C4-2B (cell line): ENCODE data around the gene OR2T10.

Experiments
- ZFX ChIP-seq: fragments of 450-650 bp; IDR thresholded peaks from 2 replicates; pipeline ENCODE4 v1.6.1; 2017
- TF ChIP-seq, protein P1 (sequence below): fragments of 450-650 bp; conservative IDR thresholded peaks from 2 replicates; pipeline ENCODE4 v1.5.1; 2017; ENCODE audit warnings: mild to moderate bottlenecking

DNA sequence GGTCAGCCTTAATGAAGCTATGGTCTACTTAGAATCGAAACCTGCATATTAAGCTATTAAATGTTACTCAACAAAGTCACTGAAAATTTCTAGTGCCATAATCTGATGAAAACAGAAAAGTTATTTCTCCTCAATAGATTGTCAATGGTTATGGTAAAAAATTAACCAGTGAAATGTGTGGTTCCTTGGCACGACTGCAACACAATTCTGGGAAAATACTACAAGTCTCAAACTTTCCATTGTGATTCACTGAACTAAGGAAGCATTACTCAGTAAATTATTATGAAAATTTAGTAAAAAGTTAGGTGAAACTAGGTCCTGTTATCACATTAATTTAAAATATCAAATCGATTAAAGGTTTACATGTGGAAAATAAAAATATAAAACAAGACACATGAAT lies 12.8 kb upstream of the OR2T10 start:
- TF ChIP-seq, protein P1, sequence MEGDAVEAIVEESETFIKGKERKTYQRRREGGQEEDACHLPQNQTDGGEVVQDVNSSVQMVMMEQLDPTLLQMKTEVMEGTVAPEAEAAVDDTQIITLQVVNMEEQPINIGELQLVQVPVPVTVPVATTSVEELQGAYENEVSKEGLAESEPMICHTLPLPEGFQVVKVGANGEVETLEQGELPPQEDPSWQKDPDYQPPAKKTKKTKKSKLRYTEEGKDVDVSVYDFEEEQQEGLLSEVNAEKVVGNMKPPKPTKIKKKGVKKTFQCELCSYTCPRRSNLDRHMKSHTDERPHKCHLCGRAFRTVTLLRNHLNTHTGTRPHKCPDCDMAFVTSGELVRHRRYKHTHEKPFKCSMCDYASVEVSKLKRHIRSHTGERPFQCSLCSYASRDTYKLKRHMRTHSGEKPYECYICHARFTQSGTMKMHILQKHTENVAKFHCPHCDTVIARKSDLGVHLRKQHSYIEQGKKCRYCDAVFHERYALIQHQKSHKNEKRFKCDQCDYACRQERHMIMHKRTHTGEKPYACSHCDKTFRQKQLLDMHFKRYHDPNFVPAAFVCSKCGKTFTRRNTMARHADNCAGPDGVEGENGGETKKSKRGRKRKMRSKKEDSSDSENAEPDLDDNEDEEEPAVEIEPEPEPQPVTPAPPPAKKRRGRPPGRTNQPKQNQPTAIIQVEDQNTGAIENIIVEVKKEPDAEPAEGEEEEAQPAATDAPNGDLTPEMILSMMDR = no peak
- no peak for TF ChIP-seq ZFX
